Measurements from ENCODE around the gene TRIM9.
A peak's percentile ranks its signal among the peaks of the same experiment; 100 is the strongest.

The TRIM9 gene

GRCh38 chr14:51093371-51094281 is 1.3 kb downstream of the TRIM9 start:
- no peak for DNase-seq (ENCODE audit: low read depth in 2 of 2)

GRCh38 chr14:51092965-51093364 is 1.9 kb downstream of the TRIM9 start:
- DNase-seq (ENCODE audit: low read depth in 2 of 2) = no peak

- no peak for DNase-seq (ENCODE audit: low read depth in 2 of 2)
Observed at GRCh38 chr14:51089278-51089677, 5.6 kb downstream of the TRIM9 start.

- no peak for DNase-seq (ENCODE audit: low read depth in 2 of 2)
Observed at GRCh38 chr14:51087031-51087441, 7.9 kb downstream of the TRIM9 start.

DNA sequence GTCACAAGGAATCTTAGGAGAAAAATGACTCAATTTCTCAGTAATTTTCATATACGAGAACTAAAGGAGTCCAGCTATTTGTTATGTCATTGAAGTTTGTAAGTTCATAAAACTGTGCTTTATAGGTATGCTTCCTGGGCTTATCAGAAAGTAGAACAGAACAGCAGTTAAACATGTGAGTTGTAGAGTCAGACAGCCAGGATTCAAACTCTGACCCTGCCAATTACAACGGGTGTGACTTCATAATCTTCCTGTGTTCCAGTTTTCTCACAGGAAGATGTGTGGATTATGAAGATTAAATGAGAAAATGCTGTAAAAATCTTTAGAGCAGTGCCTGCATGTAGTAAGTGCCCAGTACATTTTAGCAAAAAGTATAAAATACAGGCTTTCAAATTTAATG is 8.9 kb downstream of the TRIM9 start:
- no peak for DNase-seq (ENCODE audit: low read depth in 2 of 2)

DNA sequence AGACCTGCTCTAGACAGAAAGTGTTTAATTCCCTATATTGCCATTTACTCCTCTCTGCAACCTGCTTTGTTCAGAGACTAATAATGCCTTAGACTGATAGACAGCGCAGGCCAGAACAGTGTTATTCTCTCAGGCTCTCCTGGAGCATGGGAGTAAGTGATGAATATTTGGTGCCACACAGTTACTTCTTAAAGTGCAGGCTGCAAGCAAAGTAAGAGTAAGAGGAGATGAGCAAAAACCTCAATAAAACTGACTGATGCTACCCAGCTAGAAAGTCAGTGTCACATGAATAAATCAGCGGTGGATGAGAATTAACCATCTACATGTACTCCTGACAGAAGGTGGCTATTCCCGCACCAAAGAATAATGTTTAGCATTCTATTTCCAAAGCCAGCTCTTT is 9.9 kb downstream of the TRIM9 start:
- no peak for DNase-seq (ENCODE audit: low read depth in 2 of 2)

DNA sequence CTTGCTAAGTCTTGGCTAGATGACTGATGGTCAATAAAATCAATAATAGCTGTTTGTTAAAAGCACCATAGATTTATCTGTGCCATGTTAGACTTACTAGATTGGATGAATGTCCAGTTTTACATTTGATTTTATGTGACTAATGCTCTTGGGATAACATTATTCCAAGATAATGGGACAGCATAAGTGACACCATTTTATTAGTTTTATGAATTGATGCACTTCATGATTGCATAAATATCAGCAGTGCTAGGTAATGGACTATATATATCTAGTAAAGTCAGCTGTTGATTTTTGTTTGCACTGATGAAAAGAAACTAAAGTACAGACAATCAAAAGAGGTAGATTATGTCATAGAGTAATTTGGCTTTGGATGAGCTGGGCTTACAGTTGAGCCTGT is 10.4 kb downstream of the TRIM9 start:
- DNase-seq (ENCODE audit: low read depth in 2 of 2) = no peak

- peak in 1 of 2 experiments; percentile 23 for DNase-seq (ENCODE audit: low read depth in 2 of 2)
Observed at GRCh38 chr14:51082349-51082748, 12.6 kb downstream of the TRIM9 start.

GRCh38 chr14:51081712-51082111 is 13.2 kb downstream of the TRIM9 start:
- no peak for DNase-seq (ENCODE audit: low read depth in 2 of 2)

GRCh38 chr14:51081209-51081608 is 13.7 kb downstream of the TRIM9 start:
- DNase-seq (ENCODE audit: low read depth in 2 of 2) = no peak

DNA sequence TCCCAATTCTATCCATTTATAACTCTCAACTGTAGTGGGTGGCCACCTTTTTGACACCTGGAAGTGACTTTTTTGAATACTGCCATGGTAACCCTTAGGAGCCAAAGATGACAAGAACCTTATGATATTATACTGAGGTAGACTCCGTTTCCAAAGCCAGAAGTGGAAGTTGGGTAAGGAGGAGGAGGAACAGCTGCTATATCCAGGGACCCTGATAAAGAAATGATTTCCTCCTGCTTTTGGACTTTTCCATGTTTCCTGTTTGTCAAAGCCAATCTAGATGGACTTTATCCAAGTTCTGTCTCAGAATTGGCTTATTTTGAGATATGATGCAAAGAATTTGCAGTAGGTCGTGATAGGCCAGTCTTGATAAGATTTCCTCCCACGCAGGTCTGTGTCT is 14.3 kb downstream of the TRIM9 start:
- DNase-seq (ENCODE audit: low read depth in 2 of 2) = no peak

DNA sequence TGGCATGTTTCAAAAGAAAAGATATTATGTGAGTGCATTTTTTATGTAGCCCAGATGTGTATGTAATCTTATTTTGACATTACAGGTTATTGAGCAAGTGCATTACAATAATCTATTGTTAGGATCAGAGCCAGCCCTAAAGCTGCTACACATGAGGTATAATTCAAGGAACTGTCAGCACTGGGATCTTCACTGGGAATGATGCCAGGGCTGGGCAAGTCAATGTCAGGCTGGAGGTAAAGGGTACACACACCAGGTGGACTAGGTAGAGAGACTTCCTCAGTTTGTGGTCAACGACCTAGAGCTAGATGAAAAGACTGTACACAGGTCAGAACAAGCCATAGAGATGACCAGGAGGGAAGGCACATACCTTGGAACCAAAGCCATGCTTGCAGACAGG is 15.4 kb downstream of the TRIM9 start:
- DNase-seq (ENCODE audit: low read depth in 2 of 2) = no peak

DNA sequence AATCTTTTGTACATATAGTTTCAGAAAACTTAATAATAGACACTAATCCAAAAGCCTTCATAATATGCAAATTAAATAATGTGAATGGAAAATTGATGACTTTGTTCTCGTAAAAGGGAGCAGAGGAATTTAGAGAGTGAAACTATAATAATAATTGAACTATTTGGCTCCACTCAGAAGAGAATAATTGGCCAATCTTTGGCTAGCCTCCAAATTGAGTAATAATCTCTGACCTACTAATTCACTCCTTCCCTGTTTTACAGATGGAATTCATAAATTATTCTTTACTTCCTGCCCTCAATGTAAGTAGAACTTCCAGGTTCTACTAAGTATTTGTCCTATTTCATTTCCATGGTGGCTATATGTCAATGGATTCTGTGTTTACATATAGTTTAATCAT is 15.8 kb downstream of the TRIM9 start:
- peak in 1 of 2 experiments; percentile 23 for DNase-seq (ENCODE audit: low read depth in 2 of 2)

DNA sequence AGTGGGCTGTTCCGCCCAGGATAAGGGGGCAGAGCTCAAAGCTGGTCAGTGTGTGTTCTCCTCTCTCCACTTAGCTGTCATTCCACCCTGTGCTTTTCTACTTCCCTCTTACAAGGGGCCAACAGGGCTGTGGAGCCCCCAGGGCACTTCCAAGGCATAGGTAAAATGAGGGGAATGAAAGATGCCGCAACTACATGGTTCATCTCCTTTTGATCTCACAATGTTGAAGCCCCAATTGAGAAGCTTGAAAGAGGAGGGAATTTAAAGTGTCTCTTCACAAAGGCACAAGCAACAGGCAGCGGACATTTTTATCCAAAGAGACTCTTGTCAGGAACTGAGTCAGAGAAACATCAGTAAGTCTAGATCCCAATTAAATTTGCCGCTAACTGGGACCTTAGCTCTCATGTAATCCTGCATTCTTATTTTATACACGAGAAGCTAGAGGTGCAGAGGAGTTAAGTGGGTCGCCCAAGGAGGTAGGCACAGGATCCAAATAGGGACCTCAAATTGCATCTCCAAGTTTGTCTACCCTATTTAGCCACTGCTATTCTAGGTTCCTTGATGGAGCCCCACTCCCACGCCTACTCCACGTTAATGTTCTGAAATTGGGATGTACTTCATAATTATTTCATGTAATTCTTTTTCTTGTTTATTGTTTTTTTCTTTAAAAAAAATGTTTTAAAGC is 20.1 kb downstream of the TRIM9 start:
- DNase-seq (ENCODE audit: low read depth in 2 of 2) = no peak

- no peak for DNase-seq (ENCODE audit: low read depth in 2 of 2)
Observed at GRCh38 chr14:51073731-51074130, 21.2 kb downstream of the TRIM9 start.

GRCh38 chr14:51072976-51073375 is 21.9 kb downstream of the TRIM9 start:
- no peak for DNase-seq (ENCODE audit: low read depth in 2 of 2)

DNA sequence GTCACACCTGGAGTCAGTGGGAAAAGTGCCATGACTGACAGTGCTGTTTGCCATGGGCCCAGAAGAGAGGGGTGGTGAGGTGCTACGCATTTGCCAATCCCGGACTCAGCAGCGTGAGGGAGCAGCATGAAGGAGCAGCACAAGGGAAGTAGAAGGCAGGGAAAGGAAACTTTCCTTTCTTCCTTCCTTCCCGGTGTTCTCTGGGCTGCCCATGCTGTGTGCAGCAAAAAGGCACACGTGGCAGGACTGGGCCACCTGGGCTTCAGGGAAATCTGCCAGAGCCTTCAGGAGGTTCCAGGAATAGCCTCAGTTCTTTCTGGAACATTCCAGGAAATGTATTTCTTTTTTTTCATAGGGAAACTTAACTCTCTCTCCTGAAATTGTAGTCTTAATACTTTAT is 23.0 kb downstream of the TRIM9 start:
- DNase-seq (ENCODE audit: low read depth in 2 of 2) = no peak

GRCh38 chr14:51070726-51071125 is 24.2 kb downstream of the TRIM9 start:
- peak in 1 of 2 experiments; percentile 18 for DNase-seq (ENCODE audit: low read depth in 2 of 2)

- DNase-seq (ENCODE audit: low read depth in 2 of 2) = no peak
Observed at GRCh38 chr14:51069055-51069454, 25.9 kb downstream of the TRIM9 start.

DNA sequence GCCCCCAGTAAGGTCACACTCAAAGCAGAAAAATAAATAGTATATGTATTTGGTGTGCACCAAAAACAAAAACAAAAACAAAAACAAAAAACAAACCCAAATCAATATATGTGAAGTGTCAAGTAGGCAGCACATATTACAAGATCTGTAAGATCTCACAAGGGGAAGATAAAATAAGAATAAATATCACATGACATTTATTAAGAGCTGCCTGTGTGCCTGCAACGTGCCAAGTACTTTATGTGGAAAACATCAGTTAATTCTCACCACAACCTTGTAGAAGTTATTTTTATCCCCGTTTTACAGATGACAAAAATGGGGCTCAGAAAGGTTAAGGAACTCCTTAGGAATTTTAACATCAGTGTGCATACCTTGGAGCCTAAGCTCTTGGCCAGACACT is 26.6 kb downstream of the TRIM9 start:
- DNase-seq (ENCODE audit: low read depth in 2 of 2) = no peak

DNA sequence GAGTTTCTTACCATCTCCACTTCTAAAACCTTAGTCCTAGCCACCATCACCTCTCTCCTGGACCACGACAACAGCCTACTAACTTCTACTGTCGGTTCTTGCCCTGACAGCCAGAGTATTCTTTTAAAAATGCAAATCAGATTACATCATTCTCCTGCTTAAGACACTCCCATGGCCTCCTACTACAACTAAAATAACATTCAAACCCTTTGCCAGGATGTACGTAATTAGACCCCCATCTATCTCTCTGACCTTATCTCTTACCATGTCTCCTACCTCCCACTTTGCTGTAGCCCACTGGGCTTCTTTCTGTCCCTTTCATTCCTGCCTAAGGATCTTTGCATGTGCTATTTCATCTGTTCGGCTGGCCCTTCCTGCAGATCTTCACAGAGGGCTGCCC is 27.6 kb downstream of the TRIM9 start:
- DNase-seq (ENCODE audit: low read depth in 2 of 2) = no peak

- no peak for DNase-seq (ENCODE audit: low read depth in 2 of 2)
Observed at GRCh38 chr14:51066576-51066975, 28.3 kb downstream of the TRIM9 start.

- DNase-seq (ENCODE audit: low read depth in 2 of 2) = no peak
Observed at GRCh38 chr14:51059032-51059431, 35.9 kb downstream of the TRIM9 start.

All from fibroblast of skin of left quadriceps (primary cell).